NT2/D1 (cell line): ENCODE measurements around the gene UBD.

Experiments used
- DNase-seq: peaks from one replicate; pipeline ENCODE4 v3.0.0-alpha.2; 2011; ENCODE audit warnings: low read depth, low spot score
- H3K27me3 ChIP-seq: 2 replicates; pipeline ENCODE4 v1.6.0; 2011; ENCODE audit warnings: mild to moderate bottlenecking; ENCODE audit not compliant: insufficient read length, insufficient read depth
- H3K36me3 ChIP-seq: 2 replicates; pipeline ENCODE4 v1.6.1; 2011; ENCODE audit warnings: mild to moderate bottlenecking, low read length, mixed read lengths; ENCODE audit not compliant: insufficient read depth, insufficient read length
- H3K4me1 ChIP-seq: 2 replicates; pipeline ENCODE4 v1.5.1; 2011; ENCODE audit not compliant: insufficient read depth, insufficient read length
- H3K4me3 ChIP-seq: 2 replicates; pipeline ENCODE4 v1.5.1; 2011; ENCODE audit warnings: low read depth; ENCODE audit not compliant: insufficient read length
- H3K9ac ChIP-seq: 2 replicates; pipeline ENCODE4 v1.6.0; 2011; ENCODE audit warnings: low read depth; ENCODE audit not compliant: insufficient read length
- H3K9me3 ChIP-seq: 2 replicates; pipeline ENCODE4 v1.5.1; 2011; ENCODE audit warnings: mild to moderate bottlenecking, low read length; ENCODE audit not compliant: insufficient read depth
- SUZ12 ChIP-seq: IDR thresholded peaks from 2 replicates; pipeline ENCODE4 v1.6.1; 2011; ENCODE audit not compliant: insufficient read length, insufficient read depth; ENCODE audit errors: extremely low read depth
- YY1 ChIP-seq: IDR thresholded peaks from 2 replicates; pipeline ENCODE4 v1.6.1; 2011; ENCODE audit not compliant: insufficient read length, insufficient read depth
- ZNF274 ChIP-seq: IDR thresholded peaks from 2 replicates; pipeline ENCODE4 v1.6.1; 2011; ENCODE audit warnings: mild to moderate bottlenecking, low read depth, low read length

Gene UBD

DNA sequence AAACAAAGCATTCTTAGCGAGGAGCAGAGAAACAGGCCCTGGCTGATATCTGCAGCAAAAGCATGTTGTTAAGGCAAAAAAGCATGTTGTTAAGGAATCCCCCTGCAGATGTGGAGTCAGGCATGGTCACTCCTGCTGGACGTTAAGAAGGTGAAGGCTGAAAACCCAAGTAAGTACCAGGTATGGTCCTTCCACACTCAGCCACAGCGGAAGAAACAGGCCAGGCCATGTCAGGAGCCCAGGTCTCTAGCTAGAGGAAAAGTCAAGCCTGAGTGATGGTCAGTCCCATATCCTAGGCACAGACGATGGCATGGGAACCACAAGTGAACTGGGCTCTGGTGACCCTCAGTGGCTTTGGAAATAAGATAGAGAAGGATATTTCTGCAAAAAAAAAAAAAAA is 39.3 kb downstream of the UBD start:
- H3K36me3 ChIP-seq: no peaks in the 10 kb centered on the region
- no peak overlapping the region for H3K9ac ChIP-seq
- peaks cover 26% of the 10 kb centered on the region for H3K9me3 ChIP-seq
- H3K27me3 ChIP-seq: no peaks in the 10 kb centered on the region
- TF ChIP-seq YY1 (no peak), SUZ12 (no peak), ZNF274 (no peak)
- H3K4me3 ChIP-seq: no peak overlapping the region
- DNase-seq: no peak
- no peaks in the 10 kb centered on the region for H3K4me1 ChIP-seq

DNA sequence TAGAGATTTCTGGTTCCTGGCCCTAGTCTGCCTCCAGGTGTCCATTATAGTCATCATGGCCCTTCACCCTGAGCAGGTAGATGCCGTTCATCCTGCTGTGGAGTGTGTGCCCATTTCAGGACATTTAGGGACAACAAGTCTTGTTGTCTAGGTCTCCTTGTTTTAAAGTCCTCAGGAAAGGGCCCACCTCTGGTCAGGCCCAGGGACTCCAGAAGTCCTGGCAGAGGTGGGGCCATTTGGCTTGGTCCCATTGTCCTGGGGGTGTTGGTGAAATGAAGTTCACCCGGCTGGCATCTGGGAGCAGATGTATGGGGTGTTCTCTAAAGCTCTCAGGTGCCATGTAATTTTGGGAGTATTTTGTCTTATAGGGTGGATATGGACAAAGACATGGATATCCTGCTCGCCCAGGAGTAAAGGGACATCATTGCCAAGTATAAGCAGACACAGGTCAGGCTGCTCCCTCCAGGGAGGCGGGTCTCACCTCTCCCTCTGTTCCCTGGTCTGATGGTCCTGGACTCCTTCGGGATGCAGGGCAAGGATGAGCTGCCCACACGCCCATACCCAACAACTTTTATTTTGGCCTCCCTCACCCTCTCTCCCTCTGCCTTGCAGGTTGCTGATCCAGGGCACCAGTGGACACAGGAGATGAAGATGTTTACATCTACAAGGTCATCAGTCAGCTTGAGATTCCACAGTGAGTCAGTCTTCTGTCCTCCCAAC is 40.1 kb downstream of the UBD start:
- no peak overlapping the region for H3K9ac ChIP-seq
- DNase-seq: no peak
- H3K4me3 ChIP-seq: no peak overlapping the region
- no peaks in the 10 kb centered on the region for H3K36me3 ChIP-seq
- peaks cover 26% of the 10 kb centered on the region for H3K9me3 ChIP-seq
- TF ChIP-seq ZNF274: no peak
- H3K4me1 ChIP-seq: no peaks in the 10 kb centered on the region
- H3K27me3 ChIP-seq: no peaks in the 10 kb centered on the region

DNA sequence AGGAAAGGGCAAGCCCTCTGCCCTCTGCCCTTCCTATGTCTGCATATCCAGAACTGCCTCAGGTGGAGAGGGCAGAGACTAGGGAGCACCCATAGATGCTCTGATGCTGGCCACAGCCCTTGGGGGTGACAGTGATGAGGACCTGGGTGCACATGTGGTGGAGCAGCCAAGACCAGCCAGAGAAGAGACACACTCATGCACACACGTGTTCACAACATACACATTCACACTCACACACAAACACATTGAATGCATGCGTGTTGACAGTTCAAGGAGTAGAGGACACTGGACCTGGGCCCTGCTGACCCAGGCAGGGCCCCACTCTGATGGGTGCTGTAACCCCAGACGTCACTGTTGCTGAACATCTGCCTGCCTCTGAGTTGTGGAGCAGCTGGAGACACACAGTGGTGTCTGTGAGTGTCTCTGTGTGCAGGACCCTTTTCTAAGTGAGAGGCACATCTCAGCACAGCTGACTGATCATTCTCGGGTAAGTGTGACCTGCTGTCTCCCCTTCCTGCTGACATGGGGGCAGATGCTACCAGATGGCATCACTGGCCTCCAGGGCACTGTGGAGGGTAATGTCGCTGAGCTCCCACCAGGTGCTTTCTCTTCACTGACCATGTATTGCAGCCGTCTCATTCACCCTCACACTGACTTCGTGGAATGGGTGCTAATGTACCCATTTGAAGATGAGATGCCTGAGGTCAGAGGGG is 41.6 kb downstream of the UBD start:
- Histone ChIP-seq H3K4me3 (no peak overlapping the region), H3K9me3 (peaks cover 11% of the 10 kb centered on the region), H3K4me1 (no peaks in the 10 kb centered on the region), H3K36me3 (no peaks in the 10 kb centered on the region), H3K27me3 (no peaks in the 10 kb centered on the region), H3K9ac (no peak overlapping the region)
- DNase-seq: no peak
- TF ChIP-seq ZNF274 (no peak), YY1 (no peak), SUZ12 (no peak)

DNA sequence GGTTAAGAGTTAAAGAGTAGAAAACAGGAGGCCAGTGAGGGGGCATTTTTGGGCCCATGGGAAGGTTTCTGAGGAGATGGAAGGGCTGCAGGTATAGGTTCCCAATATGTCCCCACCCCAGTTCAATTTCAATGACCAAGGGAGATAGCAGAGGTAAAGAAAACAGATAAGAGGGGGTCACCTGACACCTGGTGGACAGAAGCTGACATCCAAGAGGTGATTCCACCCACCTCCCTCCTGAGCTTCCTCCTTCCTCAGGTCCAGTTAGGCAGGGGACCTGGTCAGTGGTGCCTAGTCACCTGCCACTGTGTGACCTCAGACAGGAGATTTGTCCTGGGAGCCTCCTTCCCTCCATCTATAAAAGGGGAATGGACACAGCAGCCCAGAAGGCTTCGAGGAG is 42.3 kb downstream of the UBD start:
- DNase-seq: no peak
- no peak overlapping the region for H3K4me3 ChIP-seq
- no peaks in the 10 kb centered on the region for H3K27me3 ChIP-seq
- H3K36me3 ChIP-seq: no peaks in the 10 kb centered on the region
- H3K4me1 ChIP-seq: no peaks in the 10 kb centered on the region
- H3K9me3 ChIP-seq: peaks cover 4% of the 10 kb centered on the region; the same call in 1 of the 2 replicates
- no peak overlapping the region for H3K9ac ChIP-seq
- TF ChIP-seq SUZ12 (no peak), YY1 (no peak), ZNF274 (no peak)

DNA sequence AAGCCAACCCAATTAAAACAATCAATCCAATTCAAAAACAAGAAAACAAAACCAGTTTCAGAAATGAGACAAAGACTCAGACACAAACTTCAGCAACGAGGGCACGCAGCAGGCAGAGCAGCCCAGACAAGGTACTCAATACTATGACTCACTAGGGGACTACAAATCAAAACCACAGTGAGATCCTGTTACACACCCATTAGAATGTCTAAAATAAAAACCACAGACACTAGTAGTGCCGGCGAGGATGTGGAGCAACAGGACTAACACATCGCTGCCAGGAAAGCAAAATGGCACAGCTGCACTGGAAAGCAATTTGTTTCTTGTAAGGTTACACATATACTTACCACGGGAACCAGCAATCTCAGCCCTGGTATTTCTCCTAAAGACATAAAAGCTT is 43.4 kb downstream of the UBD start:
- no peak for TF ChIP-seq YY1
- DNase-seq: no peak
- H3K9ac ChIP-seq: no peak overlapping the region

DNA sequence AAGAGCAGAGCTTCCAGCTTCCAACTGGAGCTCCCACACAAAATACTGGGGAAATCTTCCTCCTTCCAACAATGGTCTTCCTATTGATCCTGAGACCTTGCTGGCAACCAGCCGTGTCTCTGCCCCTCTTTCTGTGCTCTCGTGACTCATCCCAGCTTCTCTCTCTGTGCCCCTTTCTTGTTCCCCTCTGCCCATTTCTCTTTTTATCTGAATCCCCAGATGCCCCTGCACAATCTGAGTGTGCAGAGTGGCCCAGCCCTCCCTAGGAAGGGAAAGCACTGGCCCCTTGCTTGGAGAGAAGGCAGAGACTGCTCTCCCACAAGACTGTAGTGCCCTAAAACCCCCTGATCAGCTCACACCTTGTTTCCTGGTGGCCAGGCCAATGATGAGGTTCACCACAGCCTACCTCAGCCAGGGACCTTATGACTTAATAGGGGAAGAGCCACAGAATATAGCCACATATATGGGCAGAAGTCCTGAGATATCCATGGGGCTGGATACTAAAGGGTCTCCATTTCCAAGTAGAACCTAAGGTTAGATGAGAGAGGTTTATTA is 48.7 kb downstream of the UBD start:
- Histone ChIP-seq H3K9ac (no peak overlapping the region), H3K9me3 (no peaks in the 10 kb centered on the region; the same call in 1 of the 2 replicates)
- TF ChIP-seq SUZ12 (no peak), YY1 (no peak), ZNF274 (no peak)

More for the DNA sequence above, 43.4 kb downstream of the UBD start:
- Histone ChIP-seq H3K9me3 (no peaks in the 10 kb centered on the region; the same call in 1 of the 2 replicates), H3K27me3 (no peaks in the 10 kb centered on the region), H3K36me3 (no peaks in the 10 kb centered on the region), H3K4me3 (no peak overlapping the region), H3K4me1 (no peaks in the 10 kb centered on the region)

DNA sequence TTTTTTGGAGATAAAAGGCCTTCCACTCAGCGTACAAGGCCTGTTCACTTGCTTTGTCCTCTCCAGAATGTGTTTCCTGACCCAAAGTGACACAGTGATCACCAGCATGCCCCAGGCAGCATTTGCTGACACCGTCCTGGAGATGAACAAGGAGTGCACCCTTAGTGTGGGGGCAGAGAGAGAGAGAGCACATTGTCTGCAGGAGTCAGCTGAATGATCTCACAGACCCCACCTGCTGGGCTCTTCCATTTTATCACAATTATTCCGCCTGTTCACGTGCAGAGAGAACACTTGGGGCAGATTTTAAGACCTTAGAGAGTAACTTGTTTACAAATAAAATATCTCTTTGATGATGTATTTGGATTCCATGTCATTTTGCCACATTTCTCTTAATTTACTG is 49.3 kb downstream of the UBD start:
- H3K4me1 ChIP-seq: no peaks in the 10 kb centered on the region
- H3K27me3 ChIP-seq: no peaks in the 10 kb centered on the region
- no peaks in the 10 kb centered on the region; the same call in 1 of the 2 replicates for H3K9me3 ChIP-seq
- no peak for DNase-seq
- no peaks in the 10 kb centered on the region for H3K36me3 ChIP-seq
- H3K4me3 ChIP-seq: no peak overlapping the region
- no peak overlapping the region for H3K9ac ChIP-seq
- no peak for TF ChIP-seq SUZ12
- TF ChIP-seq YY1: no peak
- no peak for TF ChIP-seq ZNF274

More for the DNA sequence above, 48.7 kb downstream of the UBD start:
- Histone ChIP-seq H3K4me3 (no peak overlapping the region), H3K36me3 (no peaks in the 10 kb centered on the region), H3K4me1 (no peaks in the 10 kb centered on the region), H3K27me3 (no peaks in the 10 kb centered on the region)
- no peak for DNase-seq
